GM18526 (cell line): ENCODE measurements around the gene KCTD7.

ENCODE experiments used
- POLR2A ChIP-seq: IDR thresholded peaks from 3 replicates; pipeline ENCODE4 v1.6.1; 2011; ENCODE audit not compliant: insufficient read length; ENCODE audit errors: extremely low read depth

KCTD7 gene

GRCh38 chr7:66634816-66635215 is 6.1 kb downstream of the KCTD7 start:
- TF ChIP-seq POLR2A = no peak

DNA sequence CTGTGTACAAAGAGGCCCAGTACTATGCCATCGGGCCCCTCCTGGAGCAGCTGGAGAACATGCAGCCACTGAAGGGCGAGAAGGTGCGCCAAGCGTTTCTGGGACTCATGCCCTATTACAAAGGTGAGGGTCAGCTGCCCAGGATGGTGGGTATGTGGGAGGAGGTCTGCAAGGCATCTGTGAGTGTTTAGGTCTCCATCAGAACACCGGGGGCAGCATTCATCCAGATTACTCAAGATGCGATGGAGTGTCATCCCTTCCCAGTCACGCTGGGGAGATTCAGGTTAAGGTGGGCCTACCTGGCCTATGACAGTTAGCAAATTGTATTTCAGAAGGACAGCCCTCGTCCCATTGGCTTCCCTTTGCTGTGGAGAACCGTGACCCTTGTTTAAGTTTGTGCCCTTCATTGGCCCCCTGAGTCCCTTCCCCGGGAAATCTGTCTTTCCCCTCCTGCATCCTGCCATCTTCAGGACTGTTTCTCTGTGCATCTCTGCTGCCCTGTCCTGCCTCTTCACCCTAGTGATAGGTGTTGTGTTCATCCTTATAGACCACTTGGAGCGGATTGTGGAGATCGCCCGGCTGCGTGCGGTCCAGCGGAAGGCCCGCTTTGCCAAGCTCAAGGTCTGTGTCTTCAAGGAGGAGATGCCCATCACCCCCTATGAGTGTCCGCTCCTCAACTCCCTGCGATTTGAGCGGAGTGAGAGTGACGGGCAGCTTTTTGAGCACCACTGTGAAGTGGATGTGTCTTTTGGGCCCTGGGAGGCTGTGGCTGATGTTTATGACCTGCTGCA is 9.8 kb downstream of the KCTD7 start:
- TF ChIP-seq POLR2A = no peak

GRCh38 chr7:66639773-66640172 is 11.1 kb downstream of the KCTD7 start:
- TF ChIP-seq POLR2A = no peak

DNA sequence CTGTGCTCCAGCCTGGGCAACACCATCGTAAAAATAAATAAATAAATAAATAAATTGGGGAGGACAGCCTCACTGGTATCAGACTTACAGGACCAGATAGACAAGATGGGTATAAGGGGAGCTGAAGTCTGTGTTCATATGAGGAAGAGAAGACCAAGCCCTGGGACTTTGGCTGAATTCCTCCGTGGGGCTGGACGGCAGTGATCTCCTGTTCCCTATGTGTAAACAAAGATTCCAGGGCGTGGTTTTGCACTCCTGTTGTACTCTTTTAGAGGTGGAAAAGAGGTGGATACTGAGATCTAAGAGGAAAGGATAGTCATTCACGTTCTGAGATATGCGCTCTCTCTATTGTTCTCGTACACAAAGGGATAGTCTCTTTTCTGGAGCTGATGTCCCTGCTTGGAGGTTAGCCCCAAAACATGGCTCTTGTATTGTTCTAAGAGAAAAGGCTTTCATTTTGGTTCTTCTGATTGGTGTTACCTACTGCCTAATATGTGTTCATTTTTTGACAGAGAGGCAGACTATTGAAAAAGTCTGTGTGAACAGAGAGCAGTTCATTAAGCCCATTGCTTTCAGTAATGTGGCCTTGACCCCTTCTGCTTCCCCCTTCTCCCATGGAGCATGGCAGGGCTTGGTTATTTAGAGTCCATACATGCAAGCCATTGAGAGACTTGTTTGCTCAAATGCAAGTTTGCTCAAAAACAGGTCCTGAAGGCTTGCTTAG is 12.3 kb downstream of the KCTD7 start:
- no peak for TF ChIP-seq POLR2A

GRCh38 chr7:66641526-66641871 is 12.8 kb downstream of the KCTD7 start:
- TF ChIP-seq POLR2A = no peak

DNA sequence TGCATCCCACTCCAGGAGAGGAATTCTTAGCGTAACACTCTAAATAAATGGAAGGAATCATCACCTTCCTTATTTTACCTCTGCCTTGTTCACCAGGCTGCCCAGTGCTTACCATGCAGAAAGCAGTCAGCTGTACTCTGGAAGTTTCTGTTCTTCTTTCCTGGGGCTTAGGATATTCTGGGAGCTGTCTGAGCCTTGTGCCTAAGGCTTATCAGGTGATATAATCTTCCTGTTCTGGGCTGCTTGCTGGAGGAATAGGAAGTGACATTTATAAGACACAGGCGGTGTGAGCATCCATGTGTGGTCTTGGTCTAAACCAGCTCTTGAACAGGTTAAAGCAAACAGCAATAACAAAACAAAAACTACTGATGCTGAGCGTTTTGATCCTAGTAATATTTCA is 13.5 kb downstream of the KCTD7 start:
- TF ChIP-seq POLR2A = no peak

DNA sequence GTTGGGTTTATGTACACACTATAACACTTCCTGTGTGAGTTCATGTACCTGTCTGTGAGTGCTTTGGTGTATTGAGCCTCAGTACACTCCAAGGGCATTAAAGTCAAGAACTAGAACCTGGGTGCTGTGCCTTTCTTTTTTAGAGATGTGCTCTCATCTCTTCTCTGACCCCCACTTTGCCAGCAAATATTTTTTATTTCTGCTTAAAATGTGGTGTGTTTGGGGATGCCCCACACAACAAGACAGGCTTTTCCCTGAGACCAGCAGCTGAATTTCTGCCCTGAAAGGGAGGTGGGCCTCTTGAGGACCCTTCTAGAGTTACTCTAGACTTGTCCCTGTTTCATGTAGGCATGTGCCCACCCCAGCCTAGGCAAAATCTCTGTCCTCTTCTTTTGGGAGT is 14.3 kb downstream of the KCTD7 start:
- no peak for TF ChIP-seq POLR2A

DNA sequence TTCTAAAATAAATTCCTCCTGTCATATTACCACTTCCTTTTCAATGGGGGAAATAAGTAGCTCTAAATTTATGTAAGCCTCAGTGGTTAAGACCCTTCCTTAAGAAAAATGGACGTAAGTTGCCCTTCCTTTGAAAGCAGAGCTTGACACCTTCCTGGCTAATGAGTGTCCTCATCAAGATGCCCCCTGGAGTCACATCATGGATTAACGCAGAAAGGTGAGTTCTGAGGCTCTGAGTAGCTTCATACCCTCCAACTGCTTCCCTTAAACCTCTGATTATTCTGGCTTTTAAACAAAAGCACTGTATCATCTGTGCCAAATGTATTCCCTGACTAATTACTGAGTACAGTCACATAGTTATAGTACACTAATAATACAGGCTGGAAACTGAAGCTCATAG is 14.7 kb downstream of the KCTD7 start:
- no peak for TF ChIP-seq POLR2A

DNA sequence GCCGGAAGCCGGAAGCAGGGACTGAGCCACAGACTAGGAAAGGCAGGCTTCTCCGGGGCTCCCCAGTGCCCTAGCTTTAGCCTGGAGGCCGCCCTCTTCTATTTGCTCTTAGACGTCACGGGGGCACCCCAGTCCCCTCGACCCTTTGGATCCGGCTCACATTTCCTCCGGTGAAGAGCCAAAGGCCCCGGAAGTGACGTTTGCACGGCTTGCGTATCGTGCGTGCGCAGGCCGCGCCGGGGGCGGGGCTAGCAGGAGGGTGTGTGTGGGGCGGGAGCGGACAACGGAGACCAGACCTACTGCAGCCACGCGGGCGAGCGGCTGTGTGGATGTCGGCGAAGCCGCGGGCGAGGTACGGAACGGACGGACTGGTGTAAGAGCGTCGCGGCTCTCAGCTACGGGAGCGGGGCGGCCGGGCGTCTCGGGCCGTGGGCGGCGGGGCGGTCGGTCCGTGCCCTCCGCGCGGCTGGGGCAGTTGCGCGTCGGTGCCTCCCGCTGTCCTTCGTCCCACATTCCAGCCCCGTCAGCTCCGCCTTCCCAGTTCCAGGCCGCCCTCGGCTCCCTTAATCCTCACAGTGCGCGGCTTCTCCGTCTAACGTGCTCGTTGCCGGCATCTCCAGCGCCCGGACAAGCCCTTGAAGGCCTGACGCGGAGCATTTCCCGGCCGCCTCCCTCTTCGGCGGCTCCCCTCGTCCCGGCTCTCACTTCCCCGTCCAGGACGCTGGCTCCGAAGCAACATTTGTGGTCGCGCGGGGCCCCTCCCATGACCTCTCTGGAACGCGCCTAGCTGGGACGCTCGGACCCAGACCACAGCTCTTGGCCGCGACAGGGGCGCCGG is 25.8 kb downstream of the KCTD7 start:
- peak; percentile 94 for TF ChIP-seq POLR2A

GRCh38 chr7:66657798-66658197 is 29.1 kb downstream of the KCTD7 start:
- TF ChIP-seq POLR2A = no peak

DNA sequence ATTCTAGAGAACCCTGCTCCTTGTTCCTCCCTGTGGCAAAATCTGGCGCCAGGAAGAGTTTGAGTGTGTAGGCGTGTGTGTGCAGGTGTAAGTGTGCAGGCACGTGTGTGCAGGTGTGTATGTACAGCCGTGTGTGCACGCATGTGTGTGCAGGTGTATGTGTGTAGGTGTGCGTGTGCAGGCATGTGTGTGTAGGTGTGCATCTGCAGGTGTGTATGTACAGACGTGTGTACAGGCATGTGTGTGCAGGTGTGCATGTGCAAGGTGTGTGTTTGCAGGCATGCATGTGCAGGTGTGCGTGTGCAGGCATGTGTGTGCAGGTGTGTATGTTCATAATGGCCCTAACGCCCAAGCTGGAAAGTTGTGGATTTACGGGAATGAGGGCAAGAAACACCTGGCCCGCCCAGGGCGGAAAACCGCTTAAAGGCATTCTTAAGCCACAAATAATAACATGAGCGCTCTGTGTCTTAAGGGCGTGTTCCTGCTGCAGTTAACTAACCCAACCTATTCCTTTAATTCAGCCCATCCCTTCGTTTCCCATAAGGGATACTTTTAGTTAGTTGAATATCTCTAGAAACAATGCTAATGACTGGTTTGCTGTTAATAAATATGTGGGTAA is 34.1 kb downstream of the KCTD7 start:
- TF ChIP-seq POLR2A = no peak

DNA sequence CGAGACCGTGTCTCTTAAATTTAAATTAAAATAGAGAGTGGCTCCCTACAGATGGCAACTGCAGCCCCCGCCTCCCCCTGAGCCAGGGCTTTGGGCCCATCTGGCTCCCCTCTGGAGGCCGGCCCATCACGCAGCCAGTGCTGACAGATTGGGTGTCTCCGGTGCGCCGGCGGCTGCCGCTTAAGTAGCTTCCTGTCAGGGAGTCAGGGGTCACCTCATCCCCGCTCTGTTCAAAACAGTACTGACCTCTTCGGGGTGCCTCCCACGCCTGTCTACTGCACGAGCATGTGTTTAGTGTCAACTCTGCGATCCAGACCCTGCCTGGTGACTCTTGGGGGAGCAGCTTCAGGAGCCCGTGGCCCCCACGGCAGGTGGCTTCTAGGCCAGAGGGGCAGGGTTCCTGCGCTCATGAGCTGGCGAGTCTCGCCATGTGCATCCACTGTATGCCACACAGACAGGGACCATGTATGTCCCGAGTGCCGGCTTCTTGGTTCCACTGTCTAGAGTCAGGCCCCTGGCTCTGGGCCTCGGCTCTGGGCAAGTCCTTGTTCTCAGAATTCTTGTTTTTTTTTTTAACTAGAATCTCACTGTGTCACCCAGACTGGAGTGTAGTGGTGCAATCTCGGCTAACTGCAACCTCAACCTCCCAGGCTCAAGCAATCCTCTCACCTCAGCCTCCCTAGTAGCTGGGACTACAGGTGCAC is 36.1 kb downstream of the KCTD7 start:
- no peak for TF ChIP-seq POLR2A

GRCh38 chr7:66666313-66666952 is 37.8 kb downstream of the KCTD7 start:
- TF ChIP-seq POLR2A = no peak

DNA sequence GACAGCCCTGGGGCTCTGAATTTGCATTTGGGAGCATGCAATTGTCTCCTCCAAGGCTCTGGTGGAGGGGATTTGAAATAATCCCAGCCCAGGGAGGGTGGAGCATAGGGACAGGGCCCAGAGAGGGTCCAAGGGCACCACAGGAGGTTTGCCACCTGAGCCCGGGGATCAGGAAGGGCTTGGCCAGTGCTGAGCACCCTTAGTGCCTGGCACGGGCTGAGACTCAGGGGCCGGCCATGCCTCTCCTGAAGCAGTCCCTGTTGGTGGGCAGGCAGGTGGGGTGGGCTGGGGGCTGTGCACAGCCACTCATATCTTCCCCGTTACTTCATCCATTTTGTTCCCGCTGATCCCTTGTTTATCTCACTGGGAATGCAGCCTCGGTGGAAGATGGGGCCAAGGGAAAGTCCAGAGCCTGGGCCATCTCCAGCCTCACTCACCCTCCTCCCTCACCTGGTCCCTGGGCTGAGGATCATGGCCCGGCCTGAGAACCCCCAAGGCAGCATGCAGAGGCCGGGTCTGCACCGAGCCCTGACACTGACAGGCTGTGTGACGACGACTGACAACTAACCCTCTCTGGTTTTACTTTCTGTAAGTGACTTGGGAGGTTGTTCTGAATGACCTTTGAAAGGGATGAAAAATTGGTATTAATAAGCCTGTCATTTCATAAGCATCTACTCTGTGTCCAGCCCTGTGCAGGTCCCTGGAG is 38.5 kb downstream of the KCTD7 start:
- no peak for TF ChIP-seq POLR2A
